ENCODE results near the gene SPATS2.

SPATS2 gene

GRCh38 chr12:49541911-49542505, 174.7 kb downstream of the SPATS2 start:
- H3K27me3 ChIP-seq (ENCODE audit: insufficient read depth, insufficient read length), result peaks cover 39% of the 10 kb centered on the region

GRCh38 chr12:49542592-49543160, 175.4 kb downstream of the SPATS2 start:
- Histone ChIP-seq H3K4me1 (ENCODE audit: insufficient read depth, insufficient read length) (peaks cover 33% of the 10 kb centered on the region), H3K36me3 (ENCODE audit: insufficient read depth, insufficient read length, low read length) (no peaks in the 10 kb centered on the region), H3K9me3 (ENCODE audit: insufficient read depth, low read length) (no peaks in the 10 kb centered on the region), H3K9ac (ENCODE audit: insufficient read length, low read depth) (no peak overlapping the region), H3K27me3 (ENCODE audit: insufficient read depth, insufficient read length) (peaks cover 33% of the 10 kb centered on the region), H3K4me3 (ENCODE audit: insufficient read length, low read depth) (no peak overlapping the region)
- TF ChIP-seq YY1 (IDR thresholded peaks at IDR 0.05; ENCODE audit: insufficient read depth, insufficient read length) (no peak), ZNF274 (IDR thresholded peaks at IDR 0.05; ENCODE audit: low read depth, low read length) (no peak), SUZ12 (IDR thresholded peaks at IDR 0.05; ENCODE audit: extremely low read depth, insufficient read depth, insufficient read length) (no peak)
- DNase-seq (ENCODE audit: low read depth, low spot score), result no peak

More at GRCh38 chr12:49541911-49542505, 174.7 kb downstream of the SPATS2 start:
- no peak overlapping the region for H3K4me3 ChIP-seq (ENCODE audit: insufficient read length, low read depth)
- no peak overlapping the region for H3K9ac ChIP-seq (ENCODE audit: insufficient read length, low read depth)
- no peaks in the 10 kb centered on the region for H3K36me3 ChIP-seq (ENCODE audit: insufficient read depth, insufficient read length, low read length)
- no peaks in the 10 kb centered on the region for H3K9me3 ChIP-seq (ENCODE audit: insufficient read depth, low read length)
- TF ChIP-seq ZNF274 (IDR thresholded peaks at IDR 0.05; ENCODE audit: low read depth, low read length) (no peak), SUZ12 (IDR thresholded peaks at IDR 0.05; ENCODE audit: extremely low read depth, insufficient read depth, insufficient read length) (no peak), YY1 (IDR thresholded peaks at IDR 0.05; ENCODE audit: insufficient read depth, insufficient read length) (no peak)
- no peak for DNase-seq (ENCODE audit: low read depth, low spot score)
- peaks cover 33% of the 10 kb centered on the region for H3K4me1 ChIP-seq (ENCODE audit: insufficient read depth, insufficient read length)

- no peak overlapping the region for H3K9ac ChIP-seq (ENCODE audit: insufficient read length, low read depth)
- H3K4me3 ChIP-seq (ENCODE audit: insufficient read length, low read depth), result no peak overlapping the region
- H3K27me3 ChIP-seq (ENCODE audit: insufficient read depth, insufficient read length), result peaks cover 26% of the 10 kb centered on the region
- no peak for DNase-seq (ENCODE audit: low read depth, low spot score)
- no peaks in the 10 kb centered on the region for H3K9me3 ChIP-seq (ENCODE audit: insufficient read depth, low read length)
- peaks cover 33% of the 10 kb centered on the region for H3K4me1 ChIP-seq (ENCODE audit: insufficient read depth, insufficient read length)
- TF ChIP-seq ZNF274 (IDR thresholded peaks at IDR 0.05; ENCODE audit: low read depth, low read length), result no peak
- no peak for TF ChIP-seq YY1 (IDR thresholded peaks at IDR 0.05; ENCODE audit: insufficient read depth, insufficient read length)
- TF ChIP-seq SUZ12 (IDR thresholded peaks at IDR 0.05; ENCODE audit: extremely low read depth, insufficient read depth, insufficient read length), result no peak
- H3K36me3 ChIP-seq (ENCODE audit: insufficient read depth, insufficient read length, low read length), result no peaks in the 10 kb centered on the region
These were observed 176.1 kb downstream of the SPATS2 start for GRCh38 chr12:49543221-49543913.

- Histone ChIP-seq H3K9me3 (ENCODE audit: insufficient read depth, low read length) (no peaks in the 10 kb centered on the region), H3K9ac (ENCODE audit: insufficient read length, low read depth) (no peak overlapping the region), H3K4me3 (ENCODE audit: insufficient read length, low read depth) (no peak overlapping the region), H3K4me1 (ENCODE audit: insufficient read depth, insufficient read length) (peaks cover 34% of the 10 kb centered on the region), H3K27me3 (ENCODE audit: insufficient read depth, insufficient read length) (peaks cover 19% of the 10 kb centered on the region), H3K36me3 (ENCODE audit: insufficient read depth, insufficient read length, low read length) (no peaks in the 10 kb centered on the region)
- TF ChIP-seq SUZ12 (IDR thresholded peaks at IDR 0.05; ENCODE audit: extremely low read depth, insufficient read depth, insufficient read length), result no peak
- no peak for TF ChIP-seq ZNF274 (IDR thresholded peaks at IDR 0.05; ENCODE audit: low read depth, low read length)
- no peak for TF ChIP-seq YY1 (IDR thresholded peaks at IDR 0.05; ENCODE audit: insufficient read depth, insufficient read length)
- DNase-seq (ENCODE audit: low read depth, low spot score), result no peak
These were observed 176.9 kb downstream of the SPATS2 start for GRCh38 chr12:49543914-49544815.

GRCh38 chr12:49545815-49546214, 178.6 kb downstream of the SPATS2 start:
- Histone ChIP-seq H3K4me1 (ENCODE audit: insufficient read depth, insufficient read length) (peaks cover 24% of the 10 kb centered on the region), H3K9ac (ENCODE audit: insufficient read length, low read depth) (no peak overlapping the region), H3K4me3 (ENCODE audit: insufficient read length, low read depth) (no peak overlapping the region), H3K27me3 (ENCODE audit: insufficient read depth, insufficient read length) (peaks cover 3% of the 10 kb centered on the region), H3K36me3 (ENCODE audit: insufficient read depth, insufficient read length, low read length) (no peaks in the 10 kb centered on the region), H3K9me3 (ENCODE audit: insufficient read depth, low read length) (no peaks in the 10 kb centered on the region)
- TF ChIP-seq SUZ12 (IDR thresholded peaks at IDR 0.05; ENCODE audit: extremely low read depth, insufficient read depth, insufficient read length), result no peak
- no peak for TF ChIP-seq ZNF274 (IDR thresholded peaks at IDR 0.05; ENCODE audit: low read depth, low read length)
- no peak for TF ChIP-seq YY1 (IDR thresholded peaks at IDR 0.05; ENCODE audit: insufficient read depth, insufficient read length)
- no peak for DNase-seq (ENCODE audit: low read depth, low spot score)

GRCh38 chr12:49546481-49546880, 179.2 kb downstream of the SPATS2 start:
- no peak for DNase-seq (ENCODE audit: low read depth, low spot score)
- Histone ChIP-seq H3K4me1 (ENCODE audit: insufficient read depth, insufficient read length) (peaks cover 20% of the 10 kb centered on the region), H3K4me3 (ENCODE audit: insufficient read length, low read depth) (no peak overlapping the region), H3K9ac (ENCODE audit: insufficient read length, low read depth) (no peak overlapping the region), H3K36me3 (ENCODE audit: insufficient read depth, insufficient read length, low read length) (no peaks in the 10 kb centered on the region), H3K27me3 (ENCODE audit: insufficient read depth, insufficient read length) (no peaks in the 10 kb centered on the region), H3K9me3 (ENCODE audit: insufficient read depth, low read length) (no peaks in the 10 kb centered on the region)
- no peak for TF ChIP-seq SUZ12 (IDR thresholded peaks at IDR 0.05; ENCODE audit: extremely low read depth, insufficient read depth, insufficient read length)
- no peak for TF ChIP-seq ZNF274 (IDR thresholded peaks at IDR 0.05; ENCODE audit: low read depth, low read length)
- TF ChIP-seq YY1 (IDR thresholded peaks at IDR 0.05; ENCODE audit: insufficient read depth, insufficient read length), result no peak
